NB4 (cell line): ENCODE results near the gene SHKBP1.

Experiments
- CTCF ChIP-seq: IDR thresholded peaks from one replicate; pipeline ENCODE4 v1.5.1; 2012; ENCODE audit warnings: low read depth, low read length
- MAX ChIP-seq: IDR thresholded peaks from 2 replicates; pipeline ENCODE4 v1.6.1; 2011; ENCODE audit warnings: low read depth, low read length
- POLR2A ChIP-seq: IDR thresholded peaks from 2 replicates; pipeline ENCODE4 v1.6.1; 2011; ENCODE audit warnings: mild to moderate bottlenecking; ENCODE audit not compliant: insufficient read length; ENCODE audit errors: extremely low read depth

- no peak for TF ChIP-seq CTCF
- no peak for TF ChIP-seq POLR2A
- no peak for TF ChIP-seq MAX
These were observed 6.6 kb downstream of the SHKBP1 start for GRCh38 chr19:40583283-40583682.
